C4-2B (cell line): Measurements from ENCODE around the gene DNAH17.

Experiments
- H3K27ac ChIP-seq: fragments of 450-650 bp; 2 replicates; pipeline ENCODE4 v1.5.1; 2017
- CTCF ChIP-seq: fragments of 450-650 bp; conservative IDR thresholded peaks from 2 replicates; pipeline ENCODE4 v1.5.1; 2017; ENCODE audit warnings: mild to moderate bottlenecking
- ZFX ChIP-seq: fragments of 450-650 bp; IDR thresholded peaks from 2 replicates; pipeline ENCODE4 v1.6.1; 2017

DNAH17 gene

DNA sequence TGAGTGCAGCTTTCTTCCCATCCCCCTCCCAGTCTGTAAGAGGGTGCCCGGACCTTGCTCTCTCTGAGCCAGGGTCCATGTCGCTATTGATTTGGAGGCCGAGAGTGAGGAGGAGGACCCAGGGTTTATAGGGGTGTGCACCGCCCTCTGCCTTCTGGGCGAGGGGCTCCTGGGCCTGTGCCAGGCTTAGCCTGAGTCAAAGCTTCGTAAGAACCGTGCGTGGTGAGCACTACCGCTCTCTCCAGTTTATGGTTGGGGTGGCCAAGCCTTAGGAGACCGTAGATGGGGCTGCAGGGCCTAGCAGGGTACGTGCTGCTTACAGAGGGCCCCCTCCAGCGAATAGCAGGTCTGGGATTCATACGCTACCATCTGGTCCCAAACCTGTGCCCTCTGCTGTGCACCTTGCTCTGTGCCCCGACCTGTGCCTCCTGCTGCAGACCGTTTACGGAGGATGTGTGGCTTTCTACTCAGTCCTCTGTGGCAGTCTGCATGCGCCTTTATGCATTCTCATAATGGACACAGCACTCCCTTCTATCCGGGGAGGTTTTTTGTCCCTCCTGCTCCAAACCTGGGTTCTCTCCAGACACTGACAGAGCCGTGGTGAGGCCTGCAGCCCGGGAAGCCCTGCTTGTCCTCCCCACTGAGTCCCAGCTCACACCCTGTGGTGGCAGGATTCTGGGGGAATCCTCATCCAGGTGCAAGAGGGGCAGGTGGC lies 144.0 kb downstream of the DNAH17 start:
- no peak overlapping the region for H3K27ac ChIP-seq
- no peak for TF ChIP-seq ZFX
- no peak for TF ChIP-seq CTCF

- H3K27ac ChIP-seq: no peak overlapping the region
- TF ChIP-seq ZFX (no peak), CTCF (no peak)
These were observed 144.8 kb downstream of the DNAH17 start for GRCh38 chr17:78432226-78433012.

DNA sequence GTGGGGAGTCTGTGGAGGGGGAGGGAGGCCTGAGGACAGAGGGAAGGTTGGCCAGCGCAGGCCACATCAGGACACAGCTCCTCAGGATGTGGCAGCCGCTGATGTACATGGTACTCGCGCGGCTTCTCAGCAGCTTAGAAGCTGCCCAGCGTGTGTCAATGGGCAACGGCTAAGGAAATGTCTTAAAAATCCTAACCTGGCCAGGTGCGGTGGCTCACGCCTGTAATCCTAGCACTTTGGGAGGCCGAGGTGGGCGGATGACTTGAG lies 145.6 kb downstream of the DNAH17 start:
- H3K27ac ChIP-seq: no peak overlapping the region
- TF ChIP-seq ZFX (no peak), CTCF (no peak)

- no peak overlapping the region for H3K27ac ChIP-seq
- TF ChIP-seq CTCF (no peak), ZFX (no peak)
These were observed 146.1 kb downstream of the DNAH17 start for GRCh38 chr17:78430892-78431691.

DNA sequence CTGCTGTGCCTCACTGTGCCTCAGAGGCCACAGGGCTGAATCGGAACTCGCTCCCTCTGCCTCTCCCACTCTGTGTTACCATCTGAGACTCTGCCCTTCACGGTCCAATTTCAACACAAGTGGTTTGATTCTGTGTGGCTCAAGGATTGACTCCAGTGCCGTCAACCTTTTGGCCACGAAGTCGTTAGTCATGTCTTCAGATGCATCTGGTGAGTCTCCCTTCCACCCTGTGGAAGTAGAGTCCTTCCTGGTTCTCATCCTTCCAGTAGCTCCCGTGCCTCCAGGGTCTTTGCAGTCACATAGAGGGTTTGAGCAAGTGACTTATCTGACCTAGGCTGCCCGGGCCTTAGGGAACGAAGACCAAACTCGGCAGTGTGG lies 147.6 kb downstream of the DNAH17 start:
- TF ChIP-seq ZFX (no peak), CTCF (no peak)
- H3K27ac ChIP-seq: no peak overlapping the region

DNA sequence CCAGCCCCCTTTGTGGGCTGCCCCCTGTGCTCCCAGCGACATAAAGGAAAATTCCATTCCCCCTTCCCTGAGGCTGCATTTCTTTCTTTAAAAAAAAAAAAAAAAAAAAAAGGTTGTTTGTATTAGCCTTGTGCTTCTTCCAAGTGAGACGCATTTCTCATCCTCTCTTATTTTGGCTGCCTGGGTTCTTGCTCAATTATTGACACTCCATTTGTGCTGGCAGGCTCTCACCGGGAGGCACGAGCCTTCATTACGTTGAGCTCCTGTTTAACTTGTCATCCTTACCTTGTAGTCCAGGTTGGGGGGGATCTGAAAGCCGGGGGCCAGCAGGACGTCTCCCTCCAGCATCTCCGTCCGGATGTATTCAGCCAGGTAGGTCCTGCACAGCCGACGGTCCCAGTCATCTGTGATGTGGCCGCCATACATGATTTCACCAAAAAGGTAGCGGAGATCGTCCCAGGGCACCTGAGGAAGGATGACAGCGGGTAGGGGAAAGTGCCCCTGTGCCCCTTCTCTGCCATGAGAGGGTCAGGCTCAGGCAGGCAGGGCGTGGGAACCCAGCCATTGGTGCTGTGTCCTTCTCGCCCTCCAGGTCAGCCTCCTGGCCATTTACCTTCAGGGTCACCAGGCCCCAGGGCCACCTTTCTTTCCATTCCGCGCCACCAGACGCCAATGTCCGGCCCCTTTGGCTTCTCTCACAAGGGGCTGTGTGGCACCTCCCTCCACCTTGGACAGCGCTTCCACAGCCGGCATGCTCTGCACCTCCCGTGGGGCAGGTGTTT lies 148.2 kb downstream of the DNAH17 start:
- TF ChIP-seq CTCF (no peak), ZFX (no peak)
- no peak overlapping the region for H3K27ac ChIP-seq
